Gastroesophageal sphincter (tissue), 3 donors: Measurements from ENCODE around the gene CDKL1.

Experiments used
- POLR2A ChIP-seq, 2 donors: fragments of 450-650 bp; IDR thresholded peaks; one replicate each; pipeline ENCODE4 v1.6.1; 2017; ENCODE audit warnings: antibody characterized with exemption in 2 of 2, mild to moderate bottlenecking in 2 of 2, moderate library complexity in 1 of 2
- POLR2AphosphoS5 ChIP-seq: sonication (generic); formaldehyde crosslinking; IDR thresholded peaks from one replicate; pipeline ENCODE4 v1.6.1; 2017; ENCODE audit warnings: antibody characterized with exemption
- TF ChIP-seq, protein P1 (sequence below), 4 experiments: fragments of 200-600 bp in 2 of 4; fragments of 450-650 bp in 2 of 4; sonication (generic) in 1 of 4; IDR thresholded peaks; one replicate each; pipeline ENCODE4 v1.5.1; 2017 to 2019; ENCODE audit warnings: antibody characterized with exemption in 4 of 4, mild to moderate bottlenecking in 2 of 4, moderate library complexity in 2 of 4

GRCh38 chr14:50357753-50358395 is 38.8 kb downstream of the CDKL1 start:
- TF ChIP-seq POLR2A (IDR thresholded peaks at IDR 0.05) (no peak), POLR2AphosphoS5 (no peak)
- TF ChIP-seq, protein P1, sequence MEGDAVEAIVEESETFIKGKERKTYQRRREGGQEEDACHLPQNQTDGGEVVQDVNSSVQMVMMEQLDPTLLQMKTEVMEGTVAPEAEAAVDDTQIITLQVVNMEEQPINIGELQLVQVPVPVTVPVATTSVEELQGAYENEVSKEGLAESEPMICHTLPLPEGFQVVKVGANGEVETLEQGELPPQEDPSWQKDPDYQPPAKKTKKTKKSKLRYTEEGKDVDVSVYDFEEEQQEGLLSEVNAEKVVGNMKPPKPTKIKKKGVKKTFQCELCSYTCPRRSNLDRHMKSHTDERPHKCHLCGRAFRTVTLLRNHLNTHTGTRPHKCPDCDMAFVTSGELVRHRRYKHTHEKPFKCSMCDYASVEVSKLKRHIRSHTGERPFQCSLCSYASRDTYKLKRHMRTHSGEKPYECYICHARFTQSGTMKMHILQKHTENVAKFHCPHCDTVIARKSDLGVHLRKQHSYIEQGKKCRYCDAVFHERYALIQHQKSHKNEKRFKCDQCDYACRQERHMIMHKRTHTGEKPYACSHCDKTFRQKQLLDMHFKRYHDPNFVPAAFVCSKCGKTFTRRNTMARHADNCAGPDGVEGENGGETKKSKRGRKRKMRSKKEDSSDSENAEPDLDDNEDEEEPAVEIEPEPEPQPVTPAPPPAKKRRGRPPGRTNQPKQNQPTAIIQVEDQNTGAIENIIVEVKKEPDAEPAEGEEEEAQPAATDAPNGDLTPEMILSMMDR (IDR thresholded peaks at IDR 0.05), result no peak
